Measurements from ENCODE around the gene TRMT11. TPM values are rescaled to one million over a fixed set of nuclear protein-coding genes. Genes with fewer than 3 reads are reported as not detected.

The TRMT11 gene
- total and polyA plus RNA-seq, 9 of the 15 experiments (the other 6 are each of a cell fraction or from before 2014, with no cell fraction given) = 38.8 to 88.0 (median 59.8) TPM

DNA sequence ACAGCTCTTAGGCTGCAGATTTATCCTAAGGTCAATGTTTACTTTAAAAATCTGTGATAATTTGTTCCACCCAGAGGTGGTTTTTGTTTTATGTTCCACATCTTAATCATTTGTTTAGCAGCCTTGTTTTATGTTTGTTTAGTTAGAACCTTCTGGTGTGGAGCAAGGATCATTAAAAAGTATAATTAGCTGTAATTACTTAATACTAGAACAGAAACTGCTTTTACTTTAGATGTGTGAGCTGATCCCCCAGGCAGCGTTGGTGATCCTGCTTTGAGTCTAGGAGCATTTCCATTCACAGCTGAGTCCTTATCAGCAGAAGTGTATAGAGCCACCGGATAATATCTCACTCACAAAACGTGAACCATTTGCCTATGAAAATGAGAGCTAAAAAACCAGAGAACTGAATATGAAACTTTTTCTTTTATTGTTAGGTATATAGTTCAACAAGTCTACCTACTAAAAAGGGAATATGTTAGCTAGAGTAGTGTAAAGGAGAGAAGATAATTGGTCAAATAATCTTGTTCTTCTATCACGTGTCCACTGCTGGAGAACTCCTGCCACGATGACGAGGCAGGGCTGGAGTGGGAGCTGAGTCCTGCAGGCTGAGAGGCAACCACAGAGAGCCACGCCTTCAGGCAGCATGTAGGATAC lies 78.5 kb downstream of the TRMT11 start (continued):
- TF ChIP-seq CC2D1A (IDR thresholded peaks at IDR 0.05) (no peak), ZBTB1 (CRISPR knock-in tag; IDR thresholded peaks at IDR 0.05; ENCODE audit: borderline replicate concordance, low read depth) (no peak), ZFP30 (CRISPR knock-in tag; IDR thresholded peaks at IDR 0.05; ENCODE audit: borderline replicate concordance) (no peak), ZNF766 (CRISPR knock-in tag; conservative IDR thresholded peaks at IDR 0.05) (no peak), POLR2G (IDR thresholded peaks at IDR 0.05; ENCODE audit: low read depth, low read length) (no peak), CREBBP (IDR thresholded peaks at IDR 0.05; ENCODE audit: low read depth, low read length) (no peak), ZC3H11A (IDR thresholded peaks at IDR 0.05; ENCODE audit: low read depth, low read length) (no peak), MAFK (IDR thresholded peaks at IDR 0.05; ENCODE audit: low read length) (peak; percentile 53; the same call in 1 of the 2 replicates), MYNN (IDR thresholded peaks at IDR 0.05) (no peak), MYNN (CRISPR knock-in tag; IDR thresholded peaks at IDR 0.05) (no peak), IRF2 (CRISPR knock-in tag; IDR thresholded peaks at IDR 0.05) (no peak), RAD51 (IDR thresholded peaks at IDR 0.05; ENCODE audit: borderline replicate concordance, low read depth) (peak; percentile 84), ZNF79 (CRISPR knock-in tag; IDR thresholded peaks at IDR 0.05; ENCODE audit: low read depth) (no peak), MEIS2 (IDR thresholded peaks at IDR 0.05; ENCODE audit: partially characterized antibody) (no peak), ZNF146 (CRISPR knock-in tag; IDR thresholded peaks at IDR 0.05; ENCODE audit: unreplicated experiment) (no peak), HNRNPL (IDR thresholded peaks at IDR 0.05; ENCODE audit: low read depth, low read length) (no peak), NFIX (CRISPR knock-in tag; IDR thresholded peaks at IDR 0.05; ENCODE audit: low read depth) (no peak), ZNF134 (CRISPR knock-in tag; conservative IDR thresholded peaks at IDR 0.05) (no peak), NCOA6 (IDR thresholded peaks at IDR 0.05) (no peak), ZC3H4 (CRISPR knock-in tag; IDR thresholded peaks at IDR 0.05; ENCODE audit: borderline replicate concordance) (no peak), TARDBP (IDR thresholded peaks at IDR 0.05) (0 out of 2 replicates have a peak, but pooled peaks have one; percentile 38)
- TF ChIP-seq, protein P1, sequence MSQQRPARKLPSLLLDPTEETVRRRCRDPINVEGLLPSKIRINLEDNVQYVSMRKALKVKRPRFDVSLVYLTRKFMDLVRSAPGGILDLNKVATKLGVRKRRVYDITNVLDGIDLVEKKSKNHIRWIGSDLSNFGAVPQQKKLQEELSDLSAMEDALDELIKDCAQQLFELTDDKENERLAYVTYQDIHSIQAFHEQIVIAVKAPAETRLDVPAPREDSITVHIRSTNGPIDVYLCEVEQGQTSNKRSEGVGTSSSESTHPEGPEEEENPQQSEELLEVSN (IDR thresholded peaks at IDR 0.05; ENCODE audit: borderline replicate concordance in 1 of 2, extremely low read depth in 1 of 2, insufficient read depth in 1 of 2, insufficient read length in 1 of 2, low read depth in 1 of 2, low read length in 1 of 2, poor library complexity in 1 of 2, severe bottlenecking in 1 of 2) = peak in 1 of 2 experiments; percentile 39
- TF ChIP-seq, protein P2, sequence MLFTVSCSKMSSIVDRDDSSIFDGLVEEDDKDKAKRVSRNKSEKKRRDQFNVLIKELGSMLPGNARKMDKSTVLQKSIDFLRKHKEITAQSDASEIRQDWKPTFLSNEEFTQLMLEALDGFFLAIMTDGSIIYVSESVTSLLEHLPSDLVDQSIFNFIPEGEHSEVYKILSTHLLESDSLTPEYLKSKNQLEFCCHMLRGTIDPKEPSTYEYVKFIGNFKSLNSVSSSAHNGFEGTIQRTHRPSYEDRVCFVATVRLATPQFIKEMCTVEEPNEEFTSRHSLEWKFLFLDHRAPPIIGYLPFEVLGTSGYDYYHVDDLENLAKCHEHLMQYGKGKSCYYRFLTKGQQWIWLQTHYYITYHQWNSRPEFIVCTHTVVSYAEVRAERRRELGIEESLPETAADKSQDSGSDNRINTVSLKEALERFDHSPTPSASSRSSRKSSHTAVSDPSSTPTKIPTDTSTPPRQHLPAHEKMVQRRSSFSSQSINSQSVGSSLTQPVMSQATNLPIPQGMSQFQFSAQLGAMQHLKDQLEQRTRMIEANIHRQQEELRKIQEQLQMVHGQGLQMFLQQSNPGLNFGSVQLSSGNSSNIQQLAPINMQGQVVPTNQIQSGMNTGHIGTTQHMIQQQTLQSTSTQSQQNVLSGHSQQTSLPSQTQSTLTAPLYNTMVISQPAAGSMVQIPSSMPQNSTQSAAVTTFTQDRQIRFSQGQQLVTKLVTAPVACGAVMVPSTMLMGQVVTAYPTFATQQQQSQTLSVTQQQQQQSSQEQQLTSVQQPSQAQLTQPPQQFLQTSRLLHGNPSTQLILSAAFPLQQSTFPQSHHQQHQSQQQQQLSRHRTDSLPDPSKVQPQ (CRISPR knock-in tag; IDR thresholded peaks at IDR 0.05; ENCODE audit: borderline replicate concordance) = no peak
- TF ChIP-seq, protein P3, sequence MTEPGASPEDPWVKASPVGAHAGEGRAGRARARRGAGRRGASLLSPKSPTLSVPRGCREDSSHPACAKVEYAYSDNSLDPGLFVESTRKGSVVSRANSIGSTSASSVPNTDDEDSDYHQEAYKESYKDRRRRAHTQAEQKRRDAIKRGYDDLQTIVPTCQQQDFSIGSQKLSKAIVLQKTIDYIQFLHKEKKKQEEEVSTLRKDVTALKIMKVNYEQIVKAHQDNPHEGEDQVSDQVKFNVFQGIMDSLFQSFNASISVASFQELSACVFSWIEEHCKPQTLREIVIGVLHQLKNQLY (CRISPR knock-in tag; conservative IDR thresholded peaks at IDR 0.05) = no peak

Data from K562 (cell line).